GM19328 (cell line): ENCODE results near the gene GLA.
A peak's percentile ranks its signal among the peaks of the same experiment; 100 is the strongest.

Experiments used
- ATAC-seq: cut with Tn5 transposase; IDR thresholded peaks from one replicate; pipeline ENCODE4 v1.9.1; 2021; ENCODE audit warnings: mild to moderate bottlenecking, moderate library complexity; ENCODE audit not compliant: unreplicated experiment

The GLA gene

DNA sequence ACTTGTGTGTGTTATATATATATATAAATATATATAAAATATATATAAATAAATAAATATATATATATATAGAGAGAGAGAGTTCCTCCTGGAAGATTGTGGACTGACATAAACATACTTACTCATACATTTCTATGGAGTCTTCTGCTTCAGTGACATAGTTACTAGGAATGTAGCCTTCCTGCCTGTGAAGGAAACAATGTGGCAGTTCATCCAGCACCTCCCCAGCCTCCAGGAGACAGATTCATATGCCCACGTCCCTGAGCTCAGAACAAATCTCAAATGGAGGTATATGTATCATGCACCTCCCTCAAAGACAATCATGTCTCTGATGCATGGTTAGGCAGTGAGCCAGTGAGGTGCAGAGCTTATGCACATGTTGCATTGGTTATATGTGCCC lies 47.8 kb downstream of the GLA start:
- ATAC-seq: no peak

DNA sequence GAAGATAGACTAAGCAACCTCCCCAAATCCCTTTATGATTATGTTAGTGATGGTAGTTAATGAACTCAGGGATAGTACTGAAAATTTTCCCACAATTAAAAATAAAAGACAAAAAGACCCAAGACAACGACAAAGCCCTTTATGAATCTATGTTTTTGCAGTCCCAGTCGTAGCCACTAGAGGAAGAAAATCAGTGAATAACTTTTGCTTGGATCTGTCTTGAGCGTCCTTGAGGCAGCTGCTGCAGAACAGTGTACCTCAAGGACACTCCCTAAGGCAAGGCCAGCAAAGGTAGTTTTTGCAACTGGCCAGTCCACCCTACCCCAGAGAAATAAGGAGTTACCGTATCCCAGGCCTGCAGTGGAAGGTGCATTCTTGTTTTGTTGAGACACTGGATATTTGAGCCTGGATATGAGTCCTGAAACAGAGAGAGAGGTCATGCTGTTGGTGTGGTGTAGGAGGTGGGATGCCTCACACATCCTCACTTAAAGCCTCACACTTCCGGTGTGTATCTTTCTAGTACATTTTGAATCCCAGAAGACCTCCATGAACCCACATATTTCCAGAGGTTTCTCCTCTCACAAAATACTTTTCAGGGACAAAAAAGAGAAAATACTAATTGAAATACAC lies 50.4 kb downstream of the GLA start:
- no peak for ATAC-seq

DNA sequence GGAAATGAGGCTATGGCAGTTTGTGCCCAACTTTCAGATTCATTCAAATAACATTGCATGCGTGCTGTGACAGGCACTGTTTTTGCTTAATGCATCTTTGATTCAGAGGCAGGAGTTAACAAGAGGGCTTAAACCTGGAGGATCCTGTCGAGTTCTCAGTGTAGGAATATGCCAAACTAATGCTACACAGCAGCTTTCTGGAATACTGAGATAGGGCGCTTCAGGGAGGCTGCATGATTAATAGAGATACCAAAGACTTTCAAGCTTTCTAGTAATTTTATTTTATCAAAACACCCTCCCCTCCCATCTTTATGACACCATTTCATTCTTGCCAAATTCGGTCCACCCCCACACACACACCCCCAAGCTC lies 58.5 kb downstream of the GLA start:
- no peak for ATAC-seq

DNA sequence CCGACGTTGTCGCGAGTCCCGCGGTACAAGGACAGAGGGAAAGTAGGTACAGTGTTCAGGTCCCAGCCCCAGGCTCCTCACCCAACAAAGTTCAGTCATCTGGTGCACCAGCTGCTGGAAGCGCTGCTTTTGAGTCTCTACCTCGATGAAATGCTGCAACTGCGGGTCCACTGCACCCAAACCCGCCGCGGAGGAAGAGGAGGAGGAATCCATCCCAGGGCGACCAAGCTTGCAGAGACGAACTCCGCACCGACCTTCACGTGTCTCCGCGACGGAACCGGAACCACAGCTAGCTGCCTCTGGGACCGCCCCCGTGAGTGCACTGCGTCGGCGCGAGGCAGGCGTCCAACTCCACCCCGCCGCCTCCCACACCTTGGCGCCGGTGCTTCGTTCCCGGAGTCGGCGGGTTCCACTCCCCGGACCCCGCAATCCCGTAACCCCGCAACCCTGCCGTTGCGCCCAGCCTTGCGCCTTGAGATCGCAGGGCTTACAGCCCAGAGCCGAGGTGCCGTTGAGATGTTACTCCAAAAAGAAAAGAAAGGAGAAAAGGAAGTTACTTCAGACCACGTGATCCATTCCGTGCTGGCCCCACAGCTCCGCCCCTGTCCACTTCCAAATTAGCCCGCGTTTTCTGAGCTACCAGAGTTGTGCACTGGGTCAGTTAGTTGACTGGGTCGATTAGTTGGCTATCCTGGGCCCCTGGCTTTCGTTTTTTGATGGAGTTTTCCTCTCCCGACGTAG lies 59.1 kb downstream of the GLA start, which contains the start of gene TIMM8A:
Gene TIMM8A (minus strand): TSS at position 291 of the 741 bp plus-strand sequence. CDS start 78 bp downstream, at position 213.
- peak; percentile 95 for ATAC-seq

DNA sequence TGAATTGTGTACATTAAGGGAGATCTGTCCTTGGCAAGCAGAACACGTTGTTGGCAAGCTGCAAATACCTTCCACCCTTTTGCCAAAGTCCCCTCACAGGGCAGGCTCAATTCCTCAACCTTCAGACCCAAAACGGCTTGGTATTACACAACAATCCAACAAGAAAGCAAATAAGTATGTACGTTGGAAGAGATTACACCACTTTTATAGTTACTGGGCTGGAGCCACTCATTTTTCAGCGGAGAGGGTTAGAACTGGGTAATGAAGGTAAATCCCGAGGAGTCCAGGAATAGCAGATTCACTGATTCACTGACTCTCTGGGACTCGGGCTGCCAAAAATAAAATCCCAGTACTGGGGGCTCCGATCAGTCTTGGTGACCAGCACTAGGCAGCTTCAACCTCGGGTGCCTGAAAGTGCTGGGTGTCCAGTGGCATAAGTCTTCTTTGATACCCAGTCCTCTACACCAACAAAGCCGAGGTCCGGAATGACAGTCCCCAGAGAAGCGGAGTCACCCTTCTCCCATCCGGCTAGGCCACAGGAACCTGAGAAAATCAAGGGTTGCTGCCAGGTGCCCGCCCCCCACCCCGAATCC lies 59.8 kb downstream of the GLA start:
- peak; percentile 5 for ATAC-seq
